ENCODE data around the gene ETF1. TPM values are rescaled to one million over a fixed set of nuclear protein-coding genes. Genes with fewer than 3 reads are reported as not detected.
A peak's percentile ranks its signal among the peaks of the same experiment; 100 is the strongest.

The ETF1 gene
- total RNA-seq: 100 to 1,000 TPM in 2 of 4 donors, 10 to 100 TPM in 2; 65.2 to 132 (median 103) TPM

GRCh38 chr5:138542956-138543729 lies at the start of gene ETF1:
TSS of gene ETF1 (minus strand) at chr5:138543236. CDS start at chr5:138542918, 318 bp downstream.
- peak within 1 kb of the TSS; percentile 93 to 100 (median 98) for H3K27ac ChIP-seq
- H3K4me3 ChIP-seq: peak within 1 kb of the TSS; percentile 80 to 99 (median 98)
- no peaks in the 10 kb centered on the region for H3K27me3 ChIP-seq
- peaks cover 0 to 18% (median 0%) of the 10 kb centered on the region in 3 donors for H3K36me3 ChIP-seq
- H3K4me1 ChIP-seq: peaks cover 29 to 83% (median 45%) of the 10 kb centered on the region in 3 donors
- intact Hi-C loops (cut with DNase I): loop anchor here (10.0 kb wide), 1 partner anchor 78 kb away; the partner anchor contains the start of gene EGR1
- peak; percentile 98 for DNase-seq
- peak; percentile 30 to 100 (median 99) for TF ChIP-seq POLR2A (IDR thresholded peaks at IDR 0.05)
- TF ChIP-seq CTCF (IDR thresholded peaks at IDR 0.05): peak in 2 of 6 experiments; percentile 16 to 32
- no peaks in the 10 kb centered on the region for H3K9me3 ChIP-seq
- 0% methylated on average over 13 to 16 of the region's 70 CpGs for WGBS, 2 donors

- WGBS, 2 donors: 51 to 63% methylated on average over 2 of the region's 2 CpGs
Observed at GRCh38 chr5:138588013-138588788, 45.2 kb upstream of the ETF1 start.

GRCh38 chr5:138585157-138585556 lies 42.1 kb upstream of the ETF1 start:
- no peak for DNase-seq

More at GRCh38 chr5:138588013-138588788, 45.2 kb upstream of the ETF1 start:
- intact Hi-C loops (cut with DNase I): no loop called here
- Histone ChIP-seq H3K4me3 (no peak overlapping the region), H3K27ac (no peak overlapping the region), H3K4me1 (no peaks in the 10 kb centered on the region), H3K36me3 (no peaks in the 10 kb centered on the region), H3K9me3 (no peaks in the 10 kb centered on the region), H3K27me3 (no peaks in the 10 kb centered on the region)
- TF ChIP-seq CTCF (IDR thresholded peaks at IDR 0.05) (no peak), POLR2A (IDR thresholded peaks at IDR 0.05) (no peak)
- no peak for DNase-seq

GRCh38 chr5:138583984-138584637 lies 41.1 kb upstream of the ETF1 start:
- no peaks in the 10 kb centered on the region for H3K9me3 ChIP-seq
- no peaks in the 10 kb centered on the region for H3K36me3 ChIP-seq
- H3K4me1 ChIP-seq: peaks cover 0 to 6% (median 0%) of the 10 kb centered on the region in 3 donors
- intact Hi-C loops (cut with DNase I): no loop called here
- no peak overlapping the region for H3K27ac ChIP-seq
- TF ChIP-seq POLR2A (IDR thresholded peaks at IDR 0.05) (no peak), CTCF (IDR thresholded peaks at IDR 0.05) (no peak)
- 77 to 83% methylated on average over 8 of the region's 8 CpGs for WGBS, 2 donors
- no peak overlapping the region for H3K4me3 ChIP-seq
- no peaks in the 10 kb centered on the region for H3K27me3 ChIP-seq
- no peak for DNase-seq

More at GRCh38 chr5:138585157-138585556, 42.1 kb upstream of the ETF1 start:
- intact Hi-C loops (cut with DNase I): no loop called here
- H3K27me3 ChIP-seq: no peaks in the 10 kb centered on the region
- H3K4me3 ChIP-seq: no peak overlapping the region
- H3K9me3 ChIP-seq: no peaks in the 10 kb centered on the region
- H3K27ac ChIP-seq: no peak overlapping the region
- no peaks in the 10 kb centered on the region for H3K4me1 ChIP-seq
- TF ChIP-seq CTCF (IDR thresholded peaks at IDR 0.05) (no peak), POLR2A (IDR thresholded peaks at IDR 0.05) (no peak)
- no peaks in the 10 kb centered on the region for H3K36me3 ChIP-seq
